ENCODE data around the gene LRPAP1.
"Not testable (repeated sequence)": the region's sequence is repeated elsewhere in the genome, so short reads cannot be mapped to it uniquely, and the experiment has no call there.

The LRPAP1 gene

GRCh38 chr4:3471098-3471760 is 61.0 kb downstream of the LRPAP1 start:
- no peak for DNase-seq

DNA sequence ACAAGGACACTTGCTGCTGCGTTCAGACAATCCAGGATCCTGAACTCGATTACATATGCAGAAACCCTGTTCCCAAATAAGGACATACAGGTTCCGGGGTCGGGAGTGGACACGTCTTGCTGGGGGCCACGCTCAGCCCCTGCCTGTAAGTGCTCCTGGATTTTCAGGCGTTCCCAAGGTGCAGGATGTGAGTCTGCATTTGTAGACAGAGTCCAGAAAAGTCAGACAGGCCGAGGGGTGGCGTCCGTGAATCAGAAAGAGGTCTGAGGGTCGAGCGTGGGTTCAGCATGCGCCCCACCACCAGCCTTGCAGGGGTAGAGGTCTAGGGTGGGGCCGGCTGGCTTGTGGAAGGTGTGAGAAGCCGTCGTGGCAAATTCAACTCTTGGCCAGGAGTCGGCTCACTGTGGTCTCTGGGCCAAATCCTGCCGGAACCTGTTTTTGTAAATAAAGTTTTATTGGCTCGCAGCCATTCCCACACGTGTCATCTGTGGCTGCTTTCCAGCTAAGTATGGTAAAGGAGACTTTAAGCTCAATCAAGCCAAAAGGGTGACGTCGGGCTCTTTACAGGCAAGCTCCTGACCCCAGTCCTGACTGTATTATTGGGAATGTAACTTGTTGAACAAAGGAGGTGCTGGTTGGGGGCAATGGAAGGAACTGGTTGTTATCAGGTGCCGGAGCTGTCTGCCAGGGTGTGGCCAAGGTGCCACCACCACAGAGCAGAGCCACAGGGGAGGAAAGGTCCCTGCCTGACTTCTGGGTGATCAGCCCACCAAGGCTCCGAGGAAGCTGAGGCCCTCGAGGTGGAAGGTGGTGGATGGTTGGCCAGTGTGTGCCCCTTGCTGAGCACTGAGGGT is 61.8 kb downstream of the LRPAP1 start:
- no peak for DNase-seq

- no peak for DNase-seq
Observed at GRCh38 chr4:3469386-3470243, 62.6 kb downstream of the LRPAP1 start.

DNA sequence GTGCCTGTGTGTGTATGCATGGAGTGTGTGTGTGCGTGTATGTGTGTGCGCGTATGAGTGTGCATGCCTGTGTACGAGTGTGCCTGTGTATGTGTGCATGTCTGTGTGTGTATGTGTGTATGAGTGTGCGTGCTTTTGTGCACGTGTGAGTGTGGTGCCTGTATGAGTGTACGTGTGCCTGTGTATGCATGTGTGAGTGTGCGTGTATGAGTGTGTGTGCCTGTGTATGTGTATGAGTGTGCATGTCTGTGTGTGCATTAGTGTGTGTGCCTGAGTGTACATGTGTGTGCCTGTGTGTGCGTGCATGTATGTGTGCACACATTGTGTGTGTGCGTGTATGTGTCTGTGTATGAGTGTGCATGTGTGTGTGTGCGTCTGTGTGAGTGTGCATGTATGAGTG is 63.4 kb downstream of the LRPAP1 start:
- no peak for DNase-seq

GRCh38 chr4:3468154-3468553 is 64.1 kb downstream of the LRPAP1 start:
- DNase-seq: no peak

DNA sequence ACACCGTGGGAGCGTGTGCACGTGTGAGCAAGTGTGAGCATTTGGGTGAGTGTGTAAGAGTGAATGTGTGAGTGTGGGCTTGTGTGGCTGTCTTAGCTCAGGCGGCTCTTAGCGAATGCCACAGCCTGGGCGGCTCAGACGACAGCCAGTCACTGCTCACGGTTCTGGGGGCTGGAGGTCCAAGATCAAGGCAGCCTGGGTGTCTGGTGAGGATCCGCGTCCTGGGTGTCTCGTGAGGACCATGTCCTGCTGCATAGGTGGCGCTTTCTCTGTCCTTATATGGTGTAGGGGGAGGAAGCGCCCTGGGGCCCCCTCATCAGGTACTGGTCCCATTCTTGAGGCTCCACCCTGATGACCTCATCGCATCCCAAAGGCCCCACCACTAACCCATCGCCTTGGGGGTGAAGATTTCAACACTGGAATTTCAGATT is 64.6 kb downstream of the LRPAP1 start:
- no peak for DNase-seq

DNA sequence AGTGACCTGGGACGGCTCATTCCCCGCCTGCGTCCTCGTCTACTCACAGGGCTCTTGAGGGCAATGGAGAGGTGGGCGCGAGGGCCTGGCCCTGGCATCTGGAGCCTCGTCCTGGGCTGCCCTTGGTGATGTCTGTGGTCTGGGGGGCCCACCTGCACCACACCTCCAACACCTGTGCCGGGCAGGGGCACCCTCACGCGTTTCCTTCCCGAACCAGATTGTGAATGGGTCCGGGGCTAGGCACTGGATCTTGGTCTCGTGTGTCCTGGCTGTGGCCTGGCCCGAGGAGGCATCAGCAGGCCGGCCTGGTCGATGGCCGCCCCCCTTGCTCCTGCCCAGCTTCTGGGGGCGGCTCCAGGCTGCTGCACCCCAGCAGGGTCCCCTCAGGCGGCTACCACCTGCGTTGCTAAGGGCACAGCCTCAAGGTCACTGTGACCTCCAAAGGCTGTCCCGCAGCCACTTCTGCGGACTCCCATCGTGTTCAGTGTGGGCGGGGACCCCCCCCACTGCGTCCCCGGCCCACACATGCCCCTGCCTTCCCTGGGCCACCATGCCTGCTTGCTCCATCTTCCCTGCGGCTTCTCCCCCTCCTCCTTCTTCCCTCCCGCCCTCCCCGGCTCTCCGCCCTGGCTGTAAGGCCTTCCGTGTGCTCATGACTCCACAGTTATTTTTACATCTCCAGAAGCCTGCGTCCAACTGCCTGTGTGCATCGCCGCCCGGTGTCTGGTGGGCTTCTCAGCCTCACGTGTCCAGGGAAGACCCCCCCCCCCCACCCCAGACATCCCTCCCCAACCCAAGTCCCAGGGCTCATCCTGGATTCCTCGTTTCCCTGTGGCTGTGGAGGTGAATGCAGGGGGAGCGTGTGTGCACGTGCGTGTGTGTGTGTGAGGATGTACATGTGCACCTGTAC is 65.3 kb downstream of the LRPAP1 start:
- no peak for DNase-seq

- DNase-seq: no peak
Observed at GRCh38 chr4:3465698-3466671, 66.2 kb downstream of the LRPAP1 start.

DNA sequence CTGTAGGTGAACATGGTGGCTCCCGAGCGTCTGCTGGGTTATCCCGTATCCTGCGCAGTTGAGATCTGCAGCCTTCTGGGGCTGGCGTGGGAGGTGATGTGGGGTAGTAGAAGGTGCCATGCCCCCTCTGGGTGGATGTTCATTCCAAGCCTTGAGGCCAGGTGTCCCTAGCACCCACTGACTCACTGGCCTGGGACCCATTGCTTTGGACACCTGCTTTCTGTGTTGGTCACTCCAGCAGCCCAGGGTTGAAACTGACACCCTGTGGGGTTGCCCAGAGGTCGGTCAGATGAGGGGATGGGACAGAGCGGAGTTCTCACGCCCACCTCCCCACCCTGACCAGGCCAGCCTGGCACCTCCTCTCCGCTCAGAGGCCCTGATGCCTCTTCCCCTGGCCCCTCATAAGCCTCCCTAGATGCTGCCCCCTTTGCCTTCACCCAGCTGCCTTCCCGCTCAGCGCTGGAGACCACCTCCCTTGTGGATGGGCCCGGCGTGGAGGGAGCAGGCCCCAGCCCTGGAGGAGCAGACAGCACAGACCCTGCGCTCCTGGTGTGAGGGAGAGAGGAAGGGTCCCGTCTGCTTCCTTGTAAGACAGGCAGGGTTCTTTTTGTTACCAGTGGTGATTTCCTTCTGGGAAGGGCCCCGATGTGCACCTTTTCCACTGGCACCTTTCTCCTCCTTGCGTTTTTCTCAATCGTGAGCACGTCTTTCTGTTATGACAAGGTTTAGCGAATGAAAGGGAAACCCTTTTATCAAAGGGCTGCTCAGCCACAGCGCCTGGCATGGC is 67.1 kb downstream of the LRPAP1 start:
- no peak for DNase-seq

DNA sequence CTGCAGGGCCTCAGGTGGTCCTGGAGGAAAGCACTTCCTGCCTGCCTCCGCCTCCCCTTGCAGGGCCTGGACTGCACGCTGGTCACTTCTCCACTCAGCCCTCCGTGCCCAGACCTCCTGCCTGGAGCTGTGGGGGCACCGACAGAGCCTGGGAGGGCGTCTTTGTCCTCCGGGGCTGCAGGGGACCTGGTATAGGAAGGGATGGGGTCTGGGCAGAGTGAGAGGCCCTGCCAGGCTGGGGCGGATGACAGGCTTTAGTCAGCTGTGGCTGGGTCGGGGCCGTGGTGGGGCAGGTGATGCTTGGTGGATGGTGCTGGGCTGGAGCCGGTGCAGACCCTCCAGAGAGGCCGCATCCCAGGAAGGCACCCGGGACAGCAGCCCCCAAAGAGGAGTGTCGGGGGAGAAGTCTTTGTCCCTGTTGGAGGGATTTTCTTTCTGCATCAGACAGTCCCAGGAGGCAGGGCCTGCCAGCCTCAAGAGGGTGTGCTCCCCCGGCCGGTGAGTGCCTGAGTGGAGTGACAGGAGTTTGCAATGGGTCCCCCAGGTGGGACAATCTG is 67.8 kb downstream of the LRPAP1 start:
- no peak for DNase-seq

- no peak for DNase-seq
Observed at GRCh38 chr4:3463556-3464348, 68.5 kb downstream of the LRPAP1 start.

GRCh38 chr4:3462790-3463415 is 69.3 kb downstream of the LRPAP1 start, which contains the start of gene DOK7:
Gene DOK7 (plus strand): TSS chr4:3463306. CDS start chr4:3463376, 70 bp downstream.
- no peak for DNase-seq

DNA sequence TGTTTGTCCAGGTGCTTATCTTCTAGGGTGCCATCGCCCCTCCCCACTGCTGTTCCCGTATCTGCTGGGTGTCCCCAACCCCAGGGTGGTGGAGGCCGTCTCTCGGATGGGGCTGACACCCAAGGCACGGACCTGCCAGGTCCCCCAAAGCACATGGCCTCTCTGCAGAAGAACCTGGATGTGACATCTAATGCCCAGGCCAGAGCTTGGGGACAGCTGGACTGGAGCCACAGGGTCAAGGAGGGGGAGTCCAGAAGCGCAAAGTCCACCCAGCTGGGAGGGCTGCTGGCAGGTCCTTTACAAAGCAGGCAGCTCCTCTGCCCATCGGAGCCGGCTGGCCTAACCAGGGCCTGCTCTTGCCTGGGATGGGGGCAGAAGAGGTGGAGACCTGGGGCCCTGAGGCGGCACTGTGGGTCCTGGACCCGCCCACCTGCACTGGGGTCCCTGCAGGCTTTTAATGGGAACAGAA is 69.9 kb downstream of the LRPAP1 start:
- DNase-seq: no peak

GRCh38 chr4:3461515-3462291 is 70.5 kb downstream of the LRPAP1 start:
- no peak for DNase-seq

DNA sequence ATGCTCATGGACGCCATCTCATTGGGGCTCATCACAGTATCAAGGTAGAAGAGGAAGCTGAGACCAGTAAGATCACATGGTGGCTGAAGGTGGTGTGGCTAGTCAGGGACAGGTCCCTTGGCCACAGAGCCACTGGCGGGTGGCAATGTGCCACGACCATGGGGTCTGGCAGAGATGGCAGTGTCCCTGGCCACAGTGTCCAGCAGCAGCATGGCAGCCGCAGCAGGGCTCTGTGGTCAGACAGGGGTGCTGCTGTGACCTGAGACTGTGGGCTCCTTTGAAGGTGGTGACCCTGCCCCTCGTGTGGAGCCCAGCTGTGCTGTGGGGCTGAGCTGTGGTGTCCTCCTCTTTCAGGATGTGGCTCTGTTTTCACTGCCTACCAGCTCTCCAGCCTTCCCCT is 71.3 kb downstream of the LRPAP1 start:
- no peak for DNase-seq

GRCh38 chr4:3459156-3459555 is 73.1 kb downstream of the LRPAP1 start:
- not testable (repeated sequence) for DNase-seq

GRCh38 chr4:3458371-3458770 is 73.9 kb downstream of the LRPAP1 start:
- DNase-seq: no peak

Data from activated T-cell treated with anti-CD3 and anti-CD28 coated beads for 4 hours (primary cell).